DMS79 (cell line): ENCODE measurements around the gene SP3.

Experiments used
- DNase-seq: peaks from one replicate; lab custom pipeline; 2025; lab: John Stamatoyannopoulos, UW

Gene SP3

GRCh38 chr2:173966274-173967098 is 1.3 kb upstream of the SP3 start:
- no peak for DNase-seq

DNA sequence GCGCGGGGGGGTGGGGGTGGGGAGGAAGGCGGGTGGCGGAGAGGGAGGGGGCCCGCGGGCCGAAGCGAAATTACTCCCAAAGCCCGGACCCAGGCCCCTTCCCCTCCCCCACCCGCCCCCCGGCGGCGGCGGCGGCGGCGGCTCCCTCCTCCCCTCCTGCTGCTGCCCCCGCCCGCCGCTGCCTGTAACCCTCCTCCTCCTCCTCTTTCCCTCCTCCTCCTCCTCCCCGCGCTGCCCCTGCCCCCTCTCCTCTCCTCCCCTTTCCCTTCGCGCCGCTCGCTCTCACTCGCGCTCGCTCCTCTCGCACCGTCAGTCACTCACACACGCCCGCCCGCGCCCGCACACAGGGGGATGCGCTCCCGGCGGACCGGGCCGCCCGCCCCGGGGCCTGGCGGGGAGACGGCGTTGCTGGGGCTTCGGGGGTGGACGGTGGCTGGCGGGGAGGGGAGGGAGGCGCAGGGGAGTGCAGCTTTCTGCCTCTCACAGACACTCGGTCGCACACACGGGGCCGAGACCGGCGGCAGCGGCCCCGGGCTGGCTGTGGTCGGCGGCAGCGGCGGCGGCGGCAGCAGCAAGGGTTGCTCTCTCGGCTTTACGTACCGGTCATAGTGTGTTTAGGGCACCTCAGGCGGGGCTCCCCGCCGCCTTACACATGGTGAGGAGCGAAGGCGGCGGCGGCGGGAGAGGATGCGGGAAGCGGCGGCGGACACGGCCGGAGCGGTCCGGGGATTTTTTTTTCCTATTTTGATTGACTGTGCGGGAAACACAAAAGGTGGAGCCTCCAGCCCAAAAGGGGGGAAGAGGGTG is 405 bp downstream of the SP3 start:
- peak; percentile 59 for DNase-seq

DNA sequence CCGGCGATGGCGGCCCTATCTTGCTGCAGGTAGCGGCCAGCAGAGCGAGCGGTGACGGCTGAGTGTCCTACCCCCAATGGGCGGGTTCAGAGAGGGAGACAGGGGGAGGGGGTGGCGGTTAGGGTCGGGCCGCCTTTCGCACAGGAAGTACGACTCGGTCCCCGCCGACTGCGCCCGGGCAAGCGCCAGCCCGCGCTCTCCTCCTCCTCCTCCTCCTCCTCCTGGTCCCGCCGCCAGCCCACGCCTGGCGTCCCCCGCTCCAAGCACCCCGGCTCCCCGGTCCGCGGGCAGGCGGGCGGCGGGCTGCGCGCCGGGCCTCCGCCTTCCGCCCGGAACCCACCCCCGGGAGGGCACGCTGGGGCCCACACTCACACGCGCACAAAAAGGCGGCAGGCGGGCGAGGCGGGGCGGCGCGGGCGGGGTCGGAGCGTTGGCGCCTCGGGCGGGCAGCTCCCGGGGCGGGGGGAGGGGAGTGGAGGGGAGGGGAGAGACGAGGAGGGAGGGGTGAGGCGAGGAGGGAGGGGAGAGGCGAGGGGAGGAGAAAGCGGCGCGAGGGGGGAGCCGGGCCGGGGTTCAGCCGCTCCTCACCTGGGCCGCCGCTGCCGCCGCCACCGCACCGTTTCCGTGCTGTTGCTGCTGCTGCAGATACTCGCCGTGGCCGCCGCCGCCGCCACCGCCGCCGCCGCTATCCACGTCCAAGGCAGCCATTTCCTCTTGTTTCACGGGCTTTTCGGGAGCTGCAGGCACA is 1.2 kb downstream of the SP3 start:
- peak; percentile 86 for DNase-seq

DNA sequence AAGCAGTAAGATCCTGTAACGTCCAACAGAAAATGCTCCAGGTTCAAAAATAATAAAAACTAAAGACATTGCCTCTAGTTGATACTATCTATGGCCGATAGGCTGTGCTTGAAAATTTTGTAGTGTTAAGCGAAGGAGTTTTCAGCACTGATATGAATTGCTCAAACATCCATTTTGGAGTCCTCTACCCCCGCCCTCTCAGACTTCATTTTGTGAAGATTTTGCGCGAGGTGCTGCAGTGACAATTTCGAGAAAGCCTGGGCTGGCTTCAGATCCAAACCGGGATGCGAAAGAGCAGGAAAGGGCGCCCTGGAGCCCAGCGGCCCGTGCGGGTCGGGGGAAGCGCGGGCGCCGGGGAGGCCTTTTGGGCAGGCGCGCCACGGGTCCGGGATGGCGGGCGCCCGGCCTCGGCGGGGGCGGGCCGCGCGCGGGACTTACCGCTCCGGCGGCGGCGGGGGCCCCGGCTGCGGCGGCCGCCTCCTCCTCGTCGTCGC is 1.8 kb downstream of the SP3 start:
- DNase-seq, result peak; percentile 60

- DNase-seq, result no peak
Observed at GRCh38 chr2:173962583-173963110, 2.5 kb downstream of the SP3 start.

- DNase-seq, result no peak
Observed at GRCh38 chr2:173962031-173962430, 3.1 kb downstream of the SP3 start.

DNA sequence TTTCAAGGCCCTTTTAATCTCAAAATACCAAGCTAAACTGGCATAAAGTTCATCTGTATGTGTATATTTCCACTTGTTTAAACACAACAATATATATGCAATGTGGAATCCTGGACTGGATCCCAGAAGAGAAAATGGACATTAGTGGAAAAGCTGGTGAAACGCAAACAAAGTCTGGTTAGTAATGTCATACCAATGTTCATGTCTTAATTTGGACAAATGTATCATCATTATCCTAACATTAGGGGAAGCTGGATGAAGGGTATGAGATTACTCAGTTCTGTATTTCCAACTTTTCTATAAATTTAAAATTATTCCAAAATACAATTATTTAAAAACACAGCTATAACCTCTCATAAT is 3.8 kb downstream of the SP3 start:
- DNase-seq, result no peak

- no peak for DNase-seq
Observed at GRCh38 chr2:173959909-173960308, 5.3 kb downstream of the SP3 start.

- DNase-seq, result no peak
Observed at GRCh38 chr2:173959358-173959884, 5.8 kb downstream of the SP3 start.

- no peak for DNase-seq
Observed at GRCh38 chr2:173958198-173958846, 6.9 kb downstream of the SP3 start.

DNA sequence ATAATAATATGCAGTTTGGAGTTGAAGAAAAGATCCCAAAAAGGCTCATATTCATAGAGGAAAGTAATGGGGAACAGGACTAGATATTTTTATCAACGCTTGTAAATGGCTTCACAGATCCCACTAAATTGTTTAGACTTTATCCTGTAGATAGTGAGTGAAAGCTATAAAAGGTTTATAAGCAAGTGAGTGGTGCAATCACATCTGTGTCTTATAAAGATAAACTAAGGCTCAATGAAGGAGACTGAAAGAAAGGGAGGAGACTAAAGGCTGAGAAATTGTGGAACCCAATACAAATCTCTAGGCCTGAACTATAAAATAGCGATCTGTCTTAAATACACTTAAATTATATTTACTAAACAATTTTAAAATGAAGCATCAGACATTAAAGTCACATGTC is 7.7 kb downstream of the SP3 start:
- DNase-seq, result no peak

- no peak for DNase-seq
Observed at GRCh38 chr2:173956454-173956853, 8.7 kb downstream of the SP3 start.

- DNase-seq, result no peak
Observed at GRCh38 chr2:173955867-173956266, 9.3 kb downstream of the SP3 start.

DNA sequence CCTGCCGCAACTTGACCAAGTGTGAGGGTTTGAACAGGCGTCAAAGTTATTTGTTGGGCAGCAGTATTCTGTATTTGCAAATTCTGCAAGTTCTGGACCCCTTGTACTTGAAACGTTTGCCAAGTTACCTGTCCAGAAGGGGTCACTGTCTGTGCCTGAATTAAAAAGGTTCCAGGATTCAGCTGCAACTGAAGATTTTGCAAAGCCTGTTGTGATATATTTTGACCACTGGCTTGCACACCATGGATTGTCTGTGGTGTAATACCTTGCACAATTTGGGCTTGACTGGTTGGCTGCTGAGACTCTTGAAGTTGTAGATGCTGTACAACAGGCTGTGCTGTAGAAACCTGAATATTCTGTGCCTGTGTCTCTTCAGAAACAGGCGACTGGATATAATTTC is 10.2 kb downstream of the SP3 start:
- no peak for DNase-seq

DNA sequence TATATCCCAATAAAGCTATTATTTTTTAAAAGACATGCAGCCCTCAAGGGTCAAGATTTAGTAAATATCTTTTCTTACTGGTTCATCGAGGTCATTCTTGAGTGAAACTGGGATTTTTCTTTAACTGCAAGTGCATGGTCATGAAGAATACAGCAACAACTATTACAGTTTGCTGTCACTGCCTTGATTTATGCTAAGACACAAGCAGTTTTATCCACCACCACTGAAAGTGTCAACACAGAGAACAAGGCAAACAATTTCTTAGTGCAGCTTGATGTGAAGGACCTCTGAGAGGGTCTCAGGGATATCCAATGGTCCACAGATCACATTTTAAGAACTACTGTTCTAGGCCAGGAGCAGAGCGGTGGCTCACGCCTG is 12.1 kb downstream of the SP3 start:
- no peak for DNase-seq

DNA sequence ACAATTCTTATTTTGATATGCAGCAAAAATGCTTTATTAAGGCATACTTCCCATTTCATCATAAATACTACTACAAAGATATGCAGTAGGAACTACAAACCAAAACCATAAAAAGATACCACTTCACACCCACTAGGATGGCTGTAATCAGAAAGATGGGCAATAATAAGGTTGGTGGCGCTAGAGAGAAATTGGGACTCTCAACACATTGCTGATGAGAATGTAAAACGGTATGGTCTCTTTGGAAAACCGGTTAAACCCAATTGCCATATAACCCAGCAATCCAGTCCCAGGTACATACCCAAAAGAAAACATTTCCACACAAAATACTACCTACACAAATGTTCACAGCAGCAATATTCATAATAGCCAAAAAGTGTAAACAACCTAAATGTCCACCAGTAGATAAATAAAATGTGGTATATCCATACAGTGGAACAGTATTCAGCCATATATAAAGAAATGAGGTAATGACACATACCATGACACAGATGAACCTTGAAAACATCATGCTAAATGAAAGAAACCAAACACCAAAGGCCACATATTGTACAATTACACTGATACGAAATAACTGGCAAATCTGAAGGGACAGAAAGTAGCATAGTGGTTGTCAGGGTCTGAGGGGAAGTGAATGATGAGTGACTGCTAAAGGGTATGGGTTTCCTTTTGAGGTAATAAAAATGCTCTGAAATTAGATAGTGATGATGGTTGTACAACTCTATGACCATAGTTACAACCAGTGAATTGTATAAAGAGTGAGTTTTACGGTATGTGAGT is 12.7 kb downstream of the SP3 start:
- DNase-seq, result no peak

GRCh38 chr2:173948842-173949241 is 16.3 kb downstream of the SP3 start:
- no peak for DNase-seq

DNA sequence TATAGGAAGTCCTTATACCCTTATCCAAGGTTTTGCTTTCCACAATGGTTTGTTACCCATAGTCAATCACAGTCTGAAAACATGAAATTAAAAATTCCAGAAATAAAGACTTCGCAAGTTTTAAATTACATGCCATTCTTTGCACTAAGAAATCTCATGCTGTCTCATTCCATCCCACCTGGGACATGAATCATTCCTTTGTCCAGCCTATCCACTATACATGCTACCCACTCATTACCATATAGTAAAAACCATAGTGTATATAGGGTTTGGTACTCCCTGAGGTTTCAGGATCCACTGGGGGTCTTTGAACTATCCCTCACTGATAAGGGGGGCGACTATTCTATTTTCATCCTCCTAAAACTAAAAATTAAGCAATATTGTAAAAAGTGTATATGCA is 17.0 kb downstream of the SP3 start:
- no peak for DNase-seq

- no peak for DNase-seq
Observed at GRCh38 chr2:173947131-173947530, 18.0 kb downstream of the SP3 start.

DNA sequence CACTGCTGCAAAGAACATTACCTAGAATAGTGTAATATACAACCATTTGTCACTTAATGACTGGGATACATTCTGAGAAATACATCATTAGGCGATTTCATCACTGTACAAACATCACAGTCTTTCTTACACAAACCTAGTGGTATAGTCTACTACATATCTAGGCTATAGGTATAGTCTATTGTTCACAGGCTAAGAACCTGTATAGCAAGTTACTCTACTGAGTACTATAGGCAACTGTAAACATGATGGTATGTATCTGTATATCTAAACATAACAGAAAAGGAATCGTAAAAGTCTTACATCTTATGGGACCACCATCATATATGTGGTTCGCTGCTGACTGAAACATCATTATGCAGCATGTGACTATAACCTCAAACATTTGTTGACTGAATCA is 21.4 kb downstream of the SP3 start:
- DNase-seq, result no peak
